Endothelial cell of umbilical vein (primary cell): ENCODE data around the gene NTMT1. TPM values are rescaled to one million over a fixed set of nuclear protein-coding genes. Genes with fewer than 3 reads are reported as not detected.

Experiments
- BruUV-seq: library from RNA; stranded (reverse); fragments of 400-500 nt; replicated peaks from 2 replicates; lab custom pipeline; 2021; lab: Mats Ljungman, UMichigan
- CTCF ChIA-PET: fragments of 300-600, 350-600 bp; sonication (Branson Sonifier 250); formaldehyde crosslinking; loops from one replicate; lab custom pipeline; 2021; ENCODE audit warnings: antibody characterized with exemption, inconsistent platforms; lab: Charles Lee
- POLR2A ChIA-PET: fragments of 300-600, 350-600 bp; sonication (Branson Sonifier 250); formaldehyde crosslinking; loops from one replicate; lab custom pipeline; 2021; ENCODE audit warnings: antibody characterized with exemption, inconsistent platforms; lab: Charles Lee
- DNase-seq: peaks from one replicate; pipeline ENCODE4 v3.0.0-alpha.2; 2011; ENCODE audit warnings: low read depth, low spot score
- FAIRE-seq: peaks from 2 replicates; lab custom pipeline; 2011; peaks lifted over from hg19 to GRCh38; lab: Jason Lieb, UNC
- H2AFZ ChIP-seq: 2 replicates; pipeline ENCODE4 v1.6.0; 2012; ENCODE audit warnings: low read depth, low read length, control low read depth, inconsistent platforms
- H3K27ac ChIP-seq: 2 replicates; pipeline ENCODE4 v1.5.1; 2011; ENCODE audit warnings: low read depth, mild to moderate bottlenecking, control low read depth, low read length, moderate library complexity; ENCODE audit not compliant: insufficient read depth
- H3K27me3 ChIP-seq, 2 experiments: 2 replicates each; pipeline versions ENCODE4 v1.6.0 to v1.6.1; 2011; ENCODE audit warnings: low read length in 2 of 2, mixed read lengths in 1 of 2; ENCODE audit not compliant: control insufficient read depth in 2 of 2, insufficient read depth in 2 of 2
- H3K36me3 ChIP-seq, 2 experiments: 2 replicates in 1 of 2; 3 replicates in 1 of 2; pipeline ENCODE4 v1.5.1; 2011; ENCODE audit warnings: low read length in 2 of 2, mild to moderate bottlenecking in 1 of 2, moderate library complexity in 1 of 2; ENCODE audit not compliant: control insufficient read depth in 2 of 2, insufficient read depth in 2 of 2; ENCODE audit errors: extremely low read depth in 1 of 2
- H3K4me1 ChIP-seq: 3 replicates; pipeline ENCODE4 v1.5.1; 2011; ENCODE audit warnings: mild to moderate bottlenecking, low read length; ENCODE audit not compliant: control insufficient read depth, insufficient read depth; ENCODE audit errors: extremely low read depth
- H3K4me2 ChIP-seq: 2 replicates; pipeline ENCODE4 v1.6.1; 2011; ENCODE audit warnings: low read length, control low read depth, mixed read lengths; ENCODE audit not compliant: insufficient read depth
- H3K4me3 ChIP-seq, 3 experiments: fragments of 200-600 bp in 1 of 3; sonication (generic), shearing (Covaris generic) in 1 of 3; replicated peaks in 1 of 3; 2 replicates each; pipeline ENCODE4 v1.5.1; 2011 to 2016; ENCODE audit warnings: control low read depth in 3 of 3, low read length in 3 of 3, mild to moderate bottlenecking in 2 of 3, inconsistent platforms in 1 of 3, low read depth in 1 of 3, moderate library complexity in 1 of 3; ENCODE audit not compliant: insufficient read depth in 1 of 3
- H3K79me2 ChIP-seq: 2 replicates; pipeline ENCODE4 v1.6.0; 2012; ENCODE audit warnings: low read length, inconsistent platforms; ENCODE audit not compliant: control insufficient read depth, insufficient read depth
- H3K9ac ChIP-seq: replicated peaks from 2 replicates; pipeline ENCODE3; 2011; ENCODE audit warnings: low read length, control low read depth; ENCODE audit not compliant: insufficient read depth; ENCODE audit errors: extremely low read depth
- H3K9me1 ChIP-seq: replicated peaks from 3 replicates; pipeline ENCODE4 v1.6.0; 2011; ENCODE audit warnings: mild to moderate bottlenecking, low read length; ENCODE audit not compliant: control insufficient read depth, insufficient read depth; ENCODE audit errors: extremely low read depth
- H3K9me3 ChIP-seq: replicated peaks from 2 replicates; pipeline ENCODE4 v1.5.1; 2012; ENCODE audit warnings: low read length, inconsistent platforms; ENCODE audit not compliant: control insufficient read depth, insufficient read depth
- H4K20me1 ChIP-seq: replicated peaks from 2 replicates; pipeline ENCODE3; 2011; ENCODE audit warnings: mild to moderate bottlenecking, low read length; ENCODE audit not compliant: control insufficient read depth, insufficient read depth; ENCODE audit errors: extremely low read depth
- EZH2 ChIP-seq: IDR thresholded peaks from 2 replicates; pipeline ENCODE4 v1.6.1; 2012; ENCODE audit warnings: borderline replicate concordance, low read depth, mild to moderate bottlenecking, moderate library complexity, low read length, inconsistent platforms; ENCODE audit not compliant: severe bottlenecking
- FOS ChIP-seq: IDR thresholded peaks from 2 replicates; pipeline ENCODE4 v1.6.1; 2011; ENCODE audit warnings: mild to moderate bottlenecking, low read length, moderate library complexity, borderline replicate concordance; ENCODE audit not compliant: insufficient read depth
- GATA2 ChIP-seq: IDR thresholded peaks from 2 replicates; pipeline ENCODE4 v1.7.0; 2011; ENCODE audit warnings: low read depth, mild to moderate bottlenecking, moderate library complexity, mixed read lengths, low read length; ENCODE audit not compliant: insufficient read length, insufficient read depth
- JUN ChIP-seq: IDR thresholded peaks from 2 replicates; pipeline ENCODE4 v1.6.1; 2011; ENCODE audit warnings: borderline replicate concordance, low read depth; ENCODE audit not compliant: insufficient read length, insufficient read depth
- MYC ChIP-seq: IDR thresholded peaks from one replicate; pipeline ENCODE4 v1.6.1; 2011; ENCODE audit warnings: mild to moderate bottlenecking, low read depth, low read length
- POLR2A ChIP-seq: IDR thresholded peaks from 2 replicates; pipeline ENCODE4 v1.6.1; 2012; ENCODE audit warnings: low read depth, mild to moderate bottlenecking, control low read depth, low read length
- POLR2AphosphoS5 ChIP-seq: IDR thresholded peaks from 2 replicates; pipeline ENCODE4 v1.6.1; 2012; ENCODE audit warnings: low read depth, mild to moderate bottlenecking, control low read depth, low read length, moderate library complexity; ENCODE audit not compliant: insufficient read depth
- dilution Hi-C: fragments of 300-500 bp; cut with MboI; formaldehyde crosslinking; loops from one replicate; pipeline ENCODE4 v1.15.0; 2019; ENCODE audit warnings: low sequenced_read_pairs; ENCODE audit not compliant: extremely low pct_ligation_motif_present
- intact Hi-C: fragments of 100-400 bp; cut with micrococcal nuclease; formaldehyde crosslinking; loops from one replicate; pipeline ENCODE4 v1.10.0; 2022
- polyA plus RNA-seq, 4 experiments: library from polyadenylated mRNA; depleted of rRNA in 3 of 4; stranded (reverse) in 3 of 4; unstranded in 1 of 4; fragments of >200 nt; gene quantifications; 2 replicates each; pipeline versions ENCODE4 v1.2.1 to v1.2.3, GENCODE V29; 2011 to 2012; ENCODE audit warnings: missing spikeins in 1 of 4
- total RNA-seq: library from RNA; stranded (reverse); gene quantifications from 2 replicates; pipeline ENCODE4 v1.2.3, GENCODE V29; 2021
- TF ChIP-seq, protein P1 (sequence below): IDR thresholded peaks from 2 replicates; pipeline ENCODE4 v1.6.1; 2011; ENCODE audit not compliant: insufficient read depth, insufficient read length
- TF ChIP-seq, protein P2 (sequence below), 2 donors: IDR thresholded peaks; 1 replicate in 1 of 2; 2 replicates in 1 of 2; pipeline ENCODE4 v1.5.1; 2011; ENCODE audit warnings: low read length in 2 of 2, mild to moderate bottlenecking in 2 of 2, moderate library complexity in 2 of 2, control low read depth in 1 of 2, inconsistent platforms in 1 of 2, low read depth in 1 of 2; ENCODE audit not compliant: insufficient read depth in 1 of 2; ENCODE audit errors: extremely low read depth in 1 of 2

NTMT1 gene
- total and polyA plus RNA-seq, 2 donors (not counting 3 experiments of a cell fraction or from before 2014, with no cell fraction given) = 47.6 to 58.3 TPM

DNA sequence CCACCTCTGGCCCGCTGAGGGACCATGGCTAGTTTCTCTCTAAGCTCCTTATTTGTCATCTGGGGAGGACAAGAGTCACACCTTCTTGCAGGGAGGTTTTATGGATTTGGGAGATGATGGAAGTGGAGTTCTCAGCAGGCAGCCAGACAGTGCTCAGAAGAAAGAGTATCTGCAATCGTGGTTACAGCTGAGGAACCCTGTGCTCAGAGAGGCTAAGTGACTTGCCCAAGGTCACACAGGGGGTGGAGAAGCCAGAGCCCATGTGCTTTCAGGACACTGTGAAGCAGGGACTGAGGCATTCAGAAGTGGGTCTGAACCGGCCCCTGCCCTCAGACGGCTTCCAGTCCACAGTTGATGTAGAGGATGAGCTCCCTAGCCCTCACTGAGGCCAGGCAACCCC, 50.3 kb downstream of the NTMT1 start:
- H3K36me3 ChIP-seq = no peaks in the 10 kb centered on the region
- no TSS peak for BruUV-seq
- H3K9me3 ChIP-seq = no peaks in the 10 kb centered on the region
- intact Hi-C loops = no loop called here
- H3K27ac ChIP-seq = no peak overlapping the region
- no peak for TF ChIP-seq FOS
- TF ChIP-seq EZH2 = no peak
- TF ChIP-seq, protein P1, sequence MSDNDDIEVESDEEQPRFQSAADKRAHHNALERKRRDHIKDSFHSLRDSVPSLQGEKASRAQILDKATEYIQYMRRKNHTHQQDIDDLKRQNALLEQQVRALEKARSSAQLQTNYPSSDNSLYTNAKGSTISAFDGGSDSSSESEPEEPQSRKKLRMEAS = no peak
- TF ChIP-seq JUN = no peak
- no peak for TF ChIP-seq GATA2
- POLR2A ChIA-PET = no interaction called here
- H4K20me1 ChIP-seq = no peaks in the 10 kb centered on the region
- FAIRE-seq = no peak
- no peak for DNase-seq
- H3K9me1 ChIP-seq = no peaks in the 10 kb centered on the region
- CTCF ChIA-PET = interaction anchor here (0.6 to 1.5 kb wide), 3 partner anchors 9 to 61 kb away, joined by 3 to 4 read pairs (median 3); no protein-coding TSS in a partner anchor
- dilution Hi-C loops = no loop called here
- H3K4me2 ChIP-seq = no peak overlapping the region
- H3K4me1 ChIP-seq = no peaks in the 10 kb centered on the region
- no peak overlapping the region for H2AFZ ChIP-seq
- H3K9ac ChIP-seq = no peak overlapping the region
- H3K79me2 ChIP-seq = no peaks in the 10 kb centered on the region
- H3K27me3 ChIP-seq = peaks cover 0 to 1% of the 10 kb centered on the region in 2 experiments
- no peak overlapping the region for H3K4me3 ChIP-seq

- H3K4me1 ChIP-seq = no peaks in the 10 kb centered on the region
- CTCF ChIA-PET = interaction anchor here (1.4 kb wide), 1 partner anchor 50 kb away, joined by 4 read pairs; no protein-coding TSS in a partner anchor
- H3K79me2 ChIP-seq = no peaks in the 10 kb centered on the region
- no peaks in the 10 kb centered on the region for H4K20me1 ChIP-seq
- no peak overlapping the region for H2AFZ ChIP-seq
- H3K4me3 ChIP-seq = no peak overlapping the region
- no peak overlapping the region for H3K27ac ChIP-seq
- no peaks in the 10 kb centered on the region for H3K9me3 ChIP-seq
- no peak overlapping the region for H3K9ac ChIP-seq
- no peak for DNase-seq
- TF ChIP-seq POLR2A = no peak
- no peak for TF ChIP-seq MYC
- no peak for TF ChIP-seq GATA2
- TF ChIP-seq EZH2 = no peak
- TF ChIP-seq FOS = no peak
- TF ChIP-seq, protein P1 = no peak
- TF ChIP-seq POLR2AphosphoS5 = no peak
- TF ChIP-seq, protein P2, sequence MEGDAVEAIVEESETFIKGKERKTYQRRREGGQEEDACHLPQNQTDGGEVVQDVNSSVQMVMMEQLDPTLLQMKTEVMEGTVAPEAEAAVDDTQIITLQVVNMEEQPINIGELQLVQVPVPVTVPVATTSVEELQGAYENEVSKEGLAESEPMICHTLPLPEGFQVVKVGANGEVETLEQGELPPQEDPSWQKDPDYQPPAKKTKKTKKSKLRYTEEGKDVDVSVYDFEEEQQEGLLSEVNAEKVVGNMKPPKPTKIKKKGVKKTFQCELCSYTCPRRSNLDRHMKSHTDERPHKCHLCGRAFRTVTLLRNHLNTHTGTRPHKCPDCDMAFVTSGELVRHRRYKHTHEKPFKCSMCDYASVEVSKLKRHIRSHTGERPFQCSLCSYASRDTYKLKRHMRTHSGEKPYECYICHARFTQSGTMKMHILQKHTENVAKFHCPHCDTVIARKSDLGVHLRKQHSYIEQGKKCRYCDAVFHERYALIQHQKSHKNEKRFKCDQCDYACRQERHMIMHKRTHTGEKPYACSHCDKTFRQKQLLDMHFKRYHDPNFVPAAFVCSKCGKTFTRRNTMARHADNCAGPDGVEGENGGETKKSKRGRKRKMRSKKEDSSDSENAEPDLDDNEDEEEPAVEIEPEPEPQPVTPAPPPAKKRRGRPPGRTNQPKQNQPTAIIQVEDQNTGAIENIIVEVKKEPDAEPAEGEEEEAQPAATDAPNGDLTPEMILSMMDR (IDR thresholded peaks at IDR 0.05; ENCODE audit: extremely low read depth in 1 of 2, insufficient read depth in 1 of 2, low read depth in 1 of 2, low read length in 2 of 2) = no peak
- TF ChIP-seq JUN = no peak
- H3K9me1 ChIP-seq = no peaks in the 10 kb centered on the region
- intact Hi-C loops (no loop called here), dilution Hi-C loops (no loop called here)
- no peak for FAIRE-seq
- POLR2A ChIA-PET = no interaction called here
- no TSS peak for BruUV-seq
- peaks cover 0 to 1% of the 10 kb centered on the region in 2 experiments for H3K27me3 ChIP-seq
- no peaks in the 10 kb centered on the region for H3K36me3 ChIP-seq
- no peak overlapping the region for H3K4me2 ChIP-seq
Observed at GRCh38 chr9:129676975-129677374, 51.0 kb downstream of the NTMT1 start.
